Inflammatory macrophage (primary cell): Measurements from ENCODE around the gene EEF1AKMT3.

Experiments
- DNase-seq, 2 donors: peaks; one replicate each; pipeline ENCODE4 v3.0.0-alpha.2; 2020 to 2022

Gene EEF1AKMT3

GRCh38 chr12:57735198-57735855 is 37.1 kb upstream of the EEF1AKMT3 start:
- DNase-seq = no peak

- DNase-seq = no peak
These were observed 36.3 kb upstream of the EEF1AKMT3 start for GRCh38 chr12:57735952-57736740.

GRCh38 chr12:57736741-57737466 is 35.5 kb upstream of the EEF1AKMT3 start:
- DNase-seq = no peak

- no peak for DNase-seq
These were observed 34.6 kb upstream of the EEF1AKMT3 start for GRCh38 chr12:57737467-57738460.

- no peak for DNase-seq
These were observed 33.7 kb upstream of the EEF1AKMT3 start, which contains the start of gene AGAP2 for GRCh38 chr12:57738661-57739237. TSS of gene AGAP2 (minus strand) at chr12:57738742. CDS start at chr12:57738246, 496 bp downstream.

GRCh38 chr12:57739387-57739786 is 33.0 kb upstream of the EEF1AKMT3 start:
- no peak for DNase-seq

GRCh38 chr12:57739914-57740538 is 32.4 kb upstream of the EEF1AKMT3 start:
- no peak for DNase-seq

GRCh38 chr12:57740656-57741412 is 31.6 kb upstream of the EEF1AKMT3 start:
- DNase-seq = peak in 1 of 2 donors; percentile 39

GRCh38 chr12:57741413-57741789 is 31.0 kb upstream of the EEF1AKMT3 start:
- no peak for DNase-seq

GRCh38 chr12:57741844-57742738 is 30.3 kb upstream of the EEF1AKMT3 start:
- peak in 1 of 2 donors; percentile 54 for DNase-seq

- no peak for DNase-seq
These were observed 28.6 kb upstream of the EEF1AKMT3 start for GRCh38 chr12:57743769-57744168.

GRCh38 chr12:57744194-57744776 is 28.1 kb upstream of the EEF1AKMT3 start:
- peak; percentile 81 to 83 for DNase-seq

- peak; percentile 98 for DNase-seq
These were observed 27.5 kb upstream of the EEF1AKMT3 start, which contains the start of gene TSPAN31 for GRCh38 chr12:57744777-57745484. TSS of gene TSPAN31 (plus strand) at chr12:57745039. CDS start at chr12:57745155, 116 bp downstream.

- peak in 1 of 2 donors; percentile 36 for DNase-seq
These were observed 26.9 kb upstream of the EEF1AKMT3 start for GRCh38 chr12:57745485-57745881.

GRCh38 chr12:57746025-57746424 is 26.4 kb upstream of the EEF1AKMT3 start:
- DNase-seq = no peak

- no peak for DNase-seq
These were observed 23.4 kb upstream of the EEF1AKMT3 start for GRCh38 chr12:57749061-57749460.

GRCh38 chr12:57750561-57751431 is 21.6 kb upstream of the EEF1AKMT3 start:
- DNase-seq = no peak
